Measurements from ENCODE around the gene CCDC77.

The CCDC77 gene

DNA sequence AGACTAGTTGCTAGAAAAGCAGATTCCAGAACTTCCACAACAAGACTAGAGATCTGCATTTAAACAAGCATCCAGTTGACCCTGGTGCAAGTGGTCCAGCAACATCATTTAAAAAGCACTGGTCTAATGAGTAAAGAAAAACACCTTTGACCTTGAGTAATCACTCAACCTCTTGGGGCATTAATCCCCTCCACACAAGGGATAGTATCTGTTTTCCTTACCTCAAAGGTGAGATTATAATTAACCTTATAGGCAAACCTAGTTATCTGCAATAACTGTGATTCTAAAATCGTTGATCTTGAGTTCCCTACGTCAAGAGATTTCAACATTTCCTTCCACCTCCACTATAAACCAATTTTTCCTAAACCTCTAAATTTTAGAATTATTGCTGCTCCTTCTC is 13.4 kb upstream of the CCDC77 start:
- Histone ChIP-seq H4K20me1 (ENCODE audit: insufficient read depth, low read length, poor library complexity, severe bottlenecking) (peaks cover 53% of the 10 kb centered on the region), H3K79me2 (ENCODE audit: insufficient read depth, low read length) (peaks cover 66% of the 10 kb centered on the region), H2AFZ (ENCODE audit: low read length) (no peak overlapping the region), H3F3A (ENCODE audit: low read depth) (no peaks in the 10 kb centered on the region), H3K4me2 (ENCODE audit: low read depth, low read length, poor library complexity, severe bottlenecking) (peak overlapping the region; percentile 94), H3K4me3 (ENCODE audit: low read length, poor library complexity, severe bottlenecking) (peak overlapping the region; percentile 94), H3K9me2 (replicated peaks; ENCODE audit: low read depth, low read length) (no peaks in the 10 kb centered on the region), H3K9ac (ENCODE audit: low read depth, low read length, poor library complexity, severe bottlenecking) (peak overlapping the region; percentile 93), H3K27me3 (ENCODE audit: insufficient read depth, low read length, poor library complexity, severe bottlenecking) (no peaks in the 10 kb centered on the region), H3K4me1 (ENCODE audit: insufficient read depth, low read length, poor library complexity, severe bottlenecking) (peaks cover 43% of the 10 kb centered on the region), H3K36me3 (ENCODE audit: insufficient read depth, low read length) (peaks cover 17% of the 10 kb centered on the region), H3K9me3 (ENCODE audit: insufficient read depth, low read depth, low read length) (no peaks in the 10 kb centered on the region)
- no peak for TF ChIP-seq EZH2phosphoT487 (IDR thresholded peaks at IDR 0.05; ENCODE audit: borderline replicate concordance)
- TF ChIP-seq, protein P1, sequence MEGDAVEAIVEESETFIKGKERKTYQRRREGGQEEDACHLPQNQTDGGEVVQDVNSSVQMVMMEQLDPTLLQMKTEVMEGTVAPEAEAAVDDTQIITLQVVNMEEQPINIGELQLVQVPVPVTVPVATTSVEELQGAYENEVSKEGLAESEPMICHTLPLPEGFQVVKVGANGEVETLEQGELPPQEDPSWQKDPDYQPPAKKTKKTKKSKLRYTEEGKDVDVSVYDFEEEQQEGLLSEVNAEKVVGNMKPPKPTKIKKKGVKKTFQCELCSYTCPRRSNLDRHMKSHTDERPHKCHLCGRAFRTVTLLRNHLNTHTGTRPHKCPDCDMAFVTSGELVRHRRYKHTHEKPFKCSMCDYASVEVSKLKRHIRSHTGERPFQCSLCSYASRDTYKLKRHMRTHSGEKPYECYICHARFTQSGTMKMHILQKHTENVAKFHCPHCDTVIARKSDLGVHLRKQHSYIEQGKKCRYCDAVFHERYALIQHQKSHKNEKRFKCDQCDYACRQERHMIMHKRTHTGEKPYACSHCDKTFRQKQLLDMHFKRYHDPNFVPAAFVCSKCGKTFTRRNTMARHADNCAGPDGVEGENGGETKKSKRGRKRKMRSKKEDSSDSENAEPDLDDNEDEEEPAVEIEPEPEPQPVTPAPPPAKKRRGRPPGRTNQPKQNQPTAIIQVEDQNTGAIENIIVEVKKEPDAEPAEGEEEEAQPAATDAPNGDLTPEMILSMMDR (conservative IDR thresholded peaks at IDR 0.05; ENCODE audit: low read length): no peak

DNA sequence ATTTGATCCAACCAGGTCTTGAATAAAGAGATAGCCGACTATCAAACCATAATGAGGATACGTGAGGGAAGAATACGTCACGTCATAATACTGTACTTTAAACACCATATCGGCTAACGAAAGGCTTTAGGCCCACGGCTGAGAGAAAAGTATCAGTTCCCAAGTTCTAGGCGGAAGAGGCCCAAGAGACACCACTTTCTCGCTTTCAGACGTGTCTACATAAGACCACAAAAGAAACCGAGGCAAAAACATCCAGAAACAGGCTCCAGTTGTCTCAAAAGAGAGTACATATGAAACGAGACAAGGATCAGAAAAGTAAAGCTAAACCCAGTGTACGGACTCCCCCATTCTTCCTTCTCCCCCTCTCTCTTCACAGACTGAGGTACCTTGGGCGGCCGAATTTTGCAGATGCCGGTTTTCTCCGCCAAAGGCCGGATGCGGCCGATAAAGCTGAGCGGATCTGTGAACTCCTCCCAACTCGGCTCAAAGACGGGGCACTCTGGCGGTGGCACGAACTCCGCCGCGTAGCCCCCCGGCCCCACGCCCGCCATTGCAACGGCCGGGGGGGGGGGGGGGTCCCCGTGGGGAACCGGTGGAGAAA is 12.8 kb upstream of the CCDC77 start:
- peak overlapping the region; percentile 97 for H2AFZ ChIP-seq (ENCODE audit: low read length)
- peak overlapping the region; percentile 93 for H3K9ac ChIP-seq (ENCODE audit: low read depth, low read length, poor library complexity, severe bottlenecking)
- H3K4me3 ChIP-seq (ENCODE audit: low read length, poor library complexity, severe bottlenecking): peak overlapping the region; percentile 94
- H4K20me1 ChIP-seq (ENCODE audit: insufficient read depth, low read length, poor library complexity, severe bottlenecking): peaks cover 47% of the 10 kb centered on the region
- no peaks in the 10 kb centered on the region for H3K27me3 ChIP-seq (ENCODE audit: insufficient read depth, low read length, poor library complexity, severe bottlenecking)
- H3K9me3 ChIP-seq (ENCODE audit: insufficient read depth, low read depth, low read length): no peaks in the 10 kb centered on the region
- H3F3A ChIP-seq (ENCODE audit: low read depth): no peaks in the 10 kb centered on the region
- H3K4me1 ChIP-seq (ENCODE audit: insufficient read depth, low read length, poor library complexity, severe bottlenecking): peaks cover 39% of the 10 kb centered on the region
- peaks cover 11% of the 10 kb centered on the region for H3K36me3 ChIP-seq (ENCODE audit: insufficient read depth, low read length)
- no peaks in the 10 kb centered on the region for H3K9me2 ChIP-seq (replicated peaks; ENCODE audit: low read depth, low read length)
- peak overlapping the region; percentile 94 for H3K4me2 ChIP-seq (ENCODE audit: low read depth, low read length, poor library complexity, severe bottlenecking)
- H3K79me2 ChIP-seq (ENCODE audit: insufficient read depth, low read length): peaks cover 60% of the 10 kb centered on the region
- TF ChIP-seq EZH2phosphoT487 (IDR thresholded peaks at IDR 0.05; ENCODE audit: borderline replicate concordance): no peak
- TF ChIP-seq, protein P1 (conservative IDR thresholded peaks at IDR 0.05; ENCODE audit: low read length): no peak

DNA sequence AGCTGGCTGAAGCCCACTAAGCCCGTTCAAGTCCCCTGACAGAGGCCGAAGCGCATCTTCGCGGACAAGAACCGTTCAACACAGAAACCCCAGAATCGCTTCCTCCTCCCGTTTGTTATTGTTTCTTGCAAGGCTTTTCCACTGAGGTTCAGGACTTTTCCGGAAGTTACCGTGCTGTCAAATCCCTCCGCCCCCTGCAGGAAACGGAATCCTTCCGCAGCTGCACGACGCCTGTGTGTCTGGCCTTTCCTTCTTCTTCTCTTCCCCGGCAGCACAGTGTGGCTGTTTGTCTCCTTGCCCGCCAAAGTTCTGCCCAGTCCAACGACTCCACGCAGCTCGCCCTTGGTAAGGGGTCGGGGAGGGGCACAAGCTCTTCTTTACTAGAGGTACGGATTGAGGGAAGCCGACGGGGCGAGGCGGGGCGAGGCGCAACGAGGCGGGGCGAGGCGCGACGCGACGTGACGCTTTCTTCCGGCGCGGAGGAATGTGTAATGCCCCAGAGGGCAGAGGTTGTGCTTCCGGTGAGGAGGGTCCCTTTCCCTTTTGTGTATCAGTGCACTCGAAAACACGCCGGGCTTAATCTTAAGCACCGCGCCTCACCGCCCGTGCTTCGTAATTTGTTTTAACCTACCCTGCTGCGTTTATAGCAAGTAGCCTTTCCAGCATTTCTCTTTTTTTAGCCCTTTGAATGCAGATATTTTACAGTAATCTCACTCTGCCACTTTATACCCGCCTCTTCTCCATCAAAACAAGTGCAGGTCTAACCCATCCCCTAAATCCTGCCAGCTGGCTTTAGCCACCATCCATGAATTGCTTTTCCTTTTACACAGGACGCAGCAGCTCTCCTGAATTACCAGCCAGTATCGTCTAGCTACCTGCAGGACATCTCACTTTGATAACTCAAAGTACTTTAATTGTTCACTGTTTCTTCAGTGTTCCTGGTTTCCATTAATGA is 12.0 kb upstream of the CCDC77 start, which contains the start of gene KDM5A:
KDM5A (minus strand) TSS at position 179 of the 955 bp plus-strand sequence. CDS start 229 bp downstream, outside the sequence.
- Histone ChIP-seq H4K20me1 (ENCODE audit: insufficient read depth, low read length, poor library complexity, severe bottlenecking) (peaks cover 39% of the 10 kb centered on the region), H3K9me2 (replicated peaks; ENCODE audit: low read depth, low read length) (no peaks in the 10 kb centered on the region), H3K36me3 (ENCODE audit: insufficient read depth, low read length) (peaks cover 3% of the 10 kb centered on the region), H3K9ac (ENCODE audit: low read depth, low read length, poor library complexity, severe bottlenecking) (peak within 1 kb of the TSS; percentile 93), H3K4me2 (ENCODE audit: low read depth, low read length, poor library complexity, severe bottlenecking) (peak within 1 kb of the TSS; percentile 94), H3K27me3 (ENCODE audit: insufficient read depth, low read length, poor library complexity, severe bottlenecking) (no peaks in the 10 kb centered on the region), H3K4me1 (ENCODE audit: insufficient read depth, low read length, poor library complexity, severe bottlenecking) (peaks cover 33% of the 10 kb centered on the region), H3K4me3 (ENCODE audit: low read length, poor library complexity, severe bottlenecking) (peak within 1 kb of the TSS; percentile 94), H3F3A (ENCODE audit: low read depth) (no peaks in the 10 kb centered on the region), H3K79me2 (ENCODE audit: insufficient read depth, low read length) (peaks cover 52% of the 10 kb centered on the region), H3K9me3 (ENCODE audit: insufficient read depth, low read depth, low read length) (no peaks in the 10 kb centered on the region), H2AFZ (ENCODE audit: low read length) (peak within 1 kb of the TSS; percentile 97)
- TF ChIP-seq, protein P1 (conservative IDR thresholded peaks at IDR 0.05; ENCODE audit: low read length): no peak
- TF ChIP-seq EZH2phosphoT487 (IDR thresholded peaks at IDR 0.05; ENCODE audit: borderline replicate concordance): no peak
